Erythroblast (primary cell): ENCODE results near the gene SLC36A3.

ENCODE experiments used
- GATA1 ChIP-seq: IDR thresholded peaks from 2 replicates; pipeline ENCODE4 v1.6.1; 2011; ENCODE audit warnings: low read depth, mild to moderate bottlenecking, control low read depth, low read length, moderate library complexity
- POLR2A ChIP-seq: IDR thresholded peaks from 2 replicates; pipeline ENCODE4 v1.6.1; 2011; ENCODE audit warnings: mild to moderate bottlenecking, low read length

- TF ChIP-seq POLR2A = no peak
- no peak for TF ChIP-seq GATA1
Observed at GRCh38 chr5:151230048-151230680, 73.4 kb downstream of the SLC36A3 start.
